HPDE6-E6E7 (cell line): ENCODE measurements around the gene TPBGL.

Experiments used
- DNase-seq: peaks from one replicate; pipeline ENCODE4 v3.0.0; 2011; ENCODE audit warnings: missing footprints; ENCODE audit errors: extremely low spot score

The TPBGL gene, protein sequence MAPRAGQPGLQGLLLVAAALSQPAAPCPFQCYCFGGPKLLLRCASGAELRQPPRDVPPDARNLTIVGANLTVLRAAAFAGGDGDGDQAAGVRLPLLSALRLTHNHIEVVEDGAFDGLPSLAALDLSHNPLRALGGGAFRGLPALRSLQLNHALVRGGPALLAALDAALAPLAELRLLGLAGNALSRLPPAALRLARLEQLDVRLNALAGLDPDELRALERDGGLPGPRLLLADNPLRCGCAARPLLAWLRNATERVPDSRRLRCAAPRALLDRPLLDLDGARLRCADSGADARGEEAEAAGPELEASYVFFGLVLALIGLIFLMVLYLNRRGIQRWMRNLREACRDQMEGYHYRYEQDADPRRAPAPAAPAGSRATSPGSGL

DNA sequence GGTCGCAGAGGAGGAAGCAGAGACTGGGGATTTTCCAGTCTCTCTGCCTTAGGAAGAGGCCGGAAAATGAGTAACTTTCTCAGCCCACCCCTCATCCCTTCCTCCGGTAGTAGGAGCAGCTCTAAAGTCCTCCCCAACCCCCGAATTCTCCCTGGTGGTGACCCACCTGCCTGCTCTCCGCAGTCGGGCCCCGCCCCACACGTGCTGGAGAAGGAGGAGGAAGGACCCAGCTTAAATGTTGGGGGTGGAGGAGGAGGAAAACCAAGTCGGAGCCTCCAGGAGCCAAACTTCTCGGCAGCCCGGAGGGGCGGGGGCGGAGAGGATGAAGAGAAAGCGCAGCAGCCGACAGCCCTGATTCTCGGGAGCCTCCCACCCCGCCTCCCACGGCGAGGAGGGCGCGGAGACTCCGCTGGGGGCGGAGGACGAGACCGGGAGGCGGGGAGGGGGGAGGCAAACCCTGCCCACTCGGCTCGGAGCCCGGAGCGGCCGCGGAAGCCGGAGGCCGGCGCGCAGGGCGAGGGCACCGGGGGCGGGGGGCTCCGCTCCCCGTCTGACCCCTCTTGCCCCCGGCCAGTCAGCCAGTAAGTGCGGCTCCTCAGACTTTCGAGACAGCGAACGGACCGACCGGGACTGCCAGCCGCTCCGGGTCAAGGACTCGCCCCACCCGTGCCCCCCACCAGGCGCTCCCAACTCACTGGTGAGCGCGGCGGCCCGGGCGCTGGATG is at the start of gene TPBGL:
TPBGL (plus strand) TSS at position 464 of the 725 bp plus-strand sequence. CDS start 276 bp downstream, outside the sequence.
- DNase-seq: no peak

GRCh38 chr11:75191330-75191717 is 49.2 kb upstream of the TPBGL start:
- no peak for DNase-seq

- DNase-seq: no peak
Measured at GRCh38 chr11:75193271-75193670, 47.3 kb upstream of the TPBGL start.

DNA sequence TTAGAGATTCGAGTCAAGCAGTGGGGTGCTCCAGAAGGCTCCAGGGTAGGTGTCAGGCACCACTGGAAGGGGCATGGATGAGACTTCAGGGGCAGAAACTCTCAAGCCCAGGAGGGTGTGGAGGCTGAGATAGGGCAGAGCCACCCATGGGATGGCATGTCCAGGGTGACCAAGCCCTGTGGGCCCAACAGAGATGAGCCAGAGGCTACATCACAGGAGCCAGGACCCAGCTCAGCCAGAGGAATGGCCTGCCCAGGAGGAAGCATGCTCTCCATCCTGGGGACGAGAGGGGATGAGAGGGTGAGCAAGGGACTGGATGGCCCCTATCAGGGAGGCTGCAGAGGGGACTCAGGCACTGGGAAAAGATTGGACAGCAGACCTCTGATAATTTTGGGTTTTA is 46.9 kb upstream of the TPBGL start:
- DNase-seq: no peak

DNA sequence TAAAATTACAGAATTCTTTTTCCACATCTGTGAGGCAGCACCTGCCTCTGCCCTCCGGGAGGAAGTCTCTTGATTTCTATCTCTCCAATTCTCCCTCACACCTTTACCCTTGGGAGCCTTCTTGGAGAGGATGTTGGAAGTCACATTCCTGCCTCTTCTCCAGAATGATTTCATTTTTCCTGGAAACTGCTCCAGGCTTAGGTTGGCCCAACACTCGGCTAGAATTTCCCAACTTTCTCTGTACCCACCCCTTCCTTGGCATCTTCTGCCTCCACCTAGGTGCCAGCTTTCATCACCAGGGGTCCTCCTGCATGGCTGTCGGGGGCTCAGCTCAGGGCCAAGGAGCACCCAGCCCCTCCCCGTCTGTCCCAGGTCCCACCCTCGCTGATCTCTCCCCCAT is 46.4 kb upstream of the TPBGL start:
- no peak for DNase-seq

GRCh38 chr11:75195167-75195962 is 45.2 kb upstream of the TPBGL start:
- no peak for DNase-seq

GRCh38 chr11:75196426-75196825 is 44.1 kb upstream of the TPBGL start:
- DNase-seq: no peak

DNA sequence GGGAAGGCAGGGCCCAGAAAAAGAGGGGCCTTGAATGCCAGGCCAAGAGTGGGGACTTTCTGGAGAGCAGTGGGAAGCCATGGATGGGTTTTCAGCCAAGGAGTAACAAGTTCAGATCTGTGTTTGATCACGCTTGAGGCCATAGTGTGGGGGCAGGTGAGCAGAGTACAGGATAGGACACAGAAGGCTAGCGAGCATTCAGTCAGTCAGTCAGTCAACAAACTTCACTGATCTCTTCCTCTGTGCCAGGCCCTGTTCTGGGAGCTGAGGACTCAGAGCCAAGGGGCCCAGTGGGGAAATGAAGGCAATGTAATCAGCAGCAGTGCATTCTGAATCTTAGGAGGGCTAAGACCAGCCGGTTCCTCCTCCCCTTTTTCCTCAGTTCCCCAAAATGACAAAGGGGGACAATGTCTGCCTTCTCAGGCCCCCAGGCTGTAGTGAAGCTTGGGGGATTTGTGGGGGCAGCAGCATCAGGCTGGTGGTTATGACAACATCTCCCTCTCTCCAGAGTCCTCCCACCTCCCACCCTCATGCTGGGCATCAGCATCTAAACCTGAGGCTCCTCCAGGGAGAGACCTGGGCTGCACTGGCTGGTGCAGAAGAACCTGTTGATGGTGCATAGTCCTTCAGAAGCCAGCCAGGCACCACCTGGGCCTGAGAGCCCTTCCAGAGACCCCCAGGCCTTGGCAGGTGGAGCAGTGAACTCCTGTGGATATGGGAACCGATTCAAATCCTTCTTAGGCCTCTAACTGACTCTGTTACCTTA is 42.9 kb upstream of the TPBGL start:
- DNase-seq: no peak

DNA sequence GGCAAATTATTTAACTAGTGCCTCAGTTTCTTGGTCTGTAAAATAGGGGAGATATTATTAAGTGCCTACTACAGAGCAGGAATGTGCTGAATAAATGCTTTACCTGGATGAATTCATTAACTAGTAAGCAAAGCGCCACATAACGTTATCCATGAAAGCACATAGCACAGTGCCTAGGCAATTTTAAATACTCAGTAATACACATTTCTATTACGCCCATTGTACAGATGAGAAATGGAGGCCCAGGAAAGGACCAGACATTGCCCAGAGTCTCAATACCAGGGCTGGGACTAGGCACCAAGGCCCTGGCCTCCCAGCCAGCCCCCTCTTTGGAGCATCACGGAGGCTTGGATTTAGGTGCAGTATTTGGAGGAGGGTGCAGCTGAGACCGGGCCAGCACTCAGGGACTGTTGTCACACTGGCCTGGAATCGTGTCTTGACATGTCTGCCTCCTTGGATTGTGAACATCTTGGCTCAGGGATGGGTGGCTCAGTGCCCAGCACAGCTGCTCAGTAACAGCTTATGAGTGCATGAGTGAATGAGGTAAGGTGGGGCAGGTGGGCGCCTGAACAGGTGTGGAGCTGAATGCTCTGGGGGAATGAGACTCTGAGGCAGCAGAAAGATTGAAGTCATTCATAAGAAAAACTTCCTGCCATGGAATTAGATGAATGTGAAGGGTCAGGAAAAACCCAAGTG is 42.1 kb upstream of the TPBGL start:
- DNase-seq: no peak

GRCh38 chr11:75199412-75199955 is 41.1 kb upstream of the TPBGL start:
- no peak for DNase-seq

DNA sequence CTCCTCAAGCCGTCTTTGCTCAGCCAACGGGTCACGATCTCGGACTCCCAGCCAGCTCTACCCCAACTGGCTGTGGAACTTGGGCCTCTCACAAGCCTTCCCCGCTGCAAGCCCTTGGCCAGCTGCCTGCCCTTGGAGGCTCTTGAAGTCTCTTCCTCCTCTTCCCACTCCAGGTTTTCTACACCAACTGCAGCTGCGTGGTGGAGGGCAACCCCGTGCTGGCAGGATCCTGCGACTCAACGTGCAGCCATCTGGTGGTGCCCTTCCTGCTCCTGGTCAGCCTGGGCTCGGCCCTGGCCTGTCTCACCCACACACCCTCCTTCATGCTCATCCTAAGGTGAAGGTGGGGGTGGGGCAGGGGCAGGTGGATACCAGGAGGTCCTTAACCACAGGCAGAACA is 40.5 kb upstream of the TPBGL start:
- no peak for DNase-seq

DNA sequence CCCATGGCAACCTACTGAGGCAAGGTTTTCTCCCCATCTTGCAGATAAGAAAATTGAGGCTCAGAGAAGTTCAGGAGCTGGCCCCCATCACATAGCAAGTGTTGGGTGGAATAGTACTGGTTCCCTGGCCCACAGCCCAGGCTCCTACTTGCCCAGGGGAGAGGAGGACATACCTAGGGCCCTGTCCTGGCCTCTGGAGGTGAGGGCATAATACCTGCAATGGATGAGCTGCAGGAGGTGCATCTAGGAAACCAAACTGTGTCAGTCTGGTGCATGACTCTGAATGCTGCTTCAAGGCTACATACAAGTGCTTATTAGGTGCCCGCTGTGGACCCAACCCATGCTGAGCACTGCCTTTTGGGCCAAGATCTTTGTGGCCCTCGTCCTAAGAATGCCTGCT is 40.0 kb upstream of the TPBGL start:
- DNase-seq: no peak

DNA sequence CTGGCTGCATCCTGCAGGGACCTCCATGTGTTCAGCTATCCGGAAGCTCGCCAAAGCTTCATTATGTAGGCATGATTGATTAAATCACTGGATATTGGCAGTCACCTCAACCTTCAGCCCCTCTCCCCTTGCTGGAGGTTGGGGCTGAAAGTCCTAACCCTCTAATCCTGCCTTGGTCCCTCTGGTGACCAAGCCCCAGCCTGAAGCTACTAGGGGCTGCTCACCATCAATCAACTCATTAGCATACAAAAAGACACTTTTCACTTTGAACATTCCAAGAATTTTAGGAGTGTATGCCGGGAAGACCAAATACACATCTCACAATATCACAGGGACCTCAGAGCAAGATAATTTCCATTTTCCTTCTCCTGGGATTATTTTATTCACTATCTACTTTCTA is 38.8 kb upstream of the TPBGL start:
- DNase-seq: no peak

DNA sequence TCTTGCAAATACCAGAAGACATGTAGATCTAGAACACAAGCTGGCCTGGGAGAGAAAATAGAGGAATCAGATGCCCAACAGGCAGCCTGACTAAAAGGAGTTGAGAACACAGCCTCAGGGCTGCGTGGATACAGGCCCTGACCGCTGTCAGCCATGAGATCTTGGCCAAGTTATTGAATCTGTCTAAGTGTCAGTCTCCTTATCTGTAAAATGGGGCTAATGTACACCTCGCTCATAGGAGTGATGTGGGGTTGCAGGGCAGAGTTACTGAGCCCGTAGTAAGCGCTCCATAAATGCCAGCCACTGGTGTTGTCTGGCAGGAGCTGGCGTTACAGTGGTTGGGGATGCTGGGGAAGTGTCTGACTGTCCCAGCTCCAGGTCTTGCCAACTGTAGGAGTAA is 38.4 kb upstream of the TPBGL start:
- no peak for DNase-seq

- no peak for DNase-seq
Measured at GRCh38 chr11:75203138-75203537, 37.4 kb upstream of the TPBGL start.

DNA sequence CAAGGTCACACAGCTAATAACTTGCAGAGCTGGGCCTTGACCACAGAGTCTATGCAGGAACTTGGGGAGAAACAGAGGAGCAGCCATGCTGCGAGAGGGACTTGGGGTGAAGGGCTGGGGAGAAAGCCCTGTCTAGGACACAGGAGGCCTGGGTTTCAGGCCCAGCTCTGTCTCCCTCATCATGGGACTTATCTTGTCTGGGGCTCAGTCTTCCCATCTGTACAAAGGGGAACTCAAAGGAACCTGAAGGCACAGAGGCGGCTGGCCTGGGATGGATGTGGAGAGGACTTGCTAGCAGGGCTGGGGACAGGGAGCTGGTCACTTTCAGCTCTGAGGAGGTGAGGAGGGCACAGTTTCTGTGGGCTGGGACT is 36.9 kb upstream of the TPBGL start:
- DNase-seq: no peak

DNA sequence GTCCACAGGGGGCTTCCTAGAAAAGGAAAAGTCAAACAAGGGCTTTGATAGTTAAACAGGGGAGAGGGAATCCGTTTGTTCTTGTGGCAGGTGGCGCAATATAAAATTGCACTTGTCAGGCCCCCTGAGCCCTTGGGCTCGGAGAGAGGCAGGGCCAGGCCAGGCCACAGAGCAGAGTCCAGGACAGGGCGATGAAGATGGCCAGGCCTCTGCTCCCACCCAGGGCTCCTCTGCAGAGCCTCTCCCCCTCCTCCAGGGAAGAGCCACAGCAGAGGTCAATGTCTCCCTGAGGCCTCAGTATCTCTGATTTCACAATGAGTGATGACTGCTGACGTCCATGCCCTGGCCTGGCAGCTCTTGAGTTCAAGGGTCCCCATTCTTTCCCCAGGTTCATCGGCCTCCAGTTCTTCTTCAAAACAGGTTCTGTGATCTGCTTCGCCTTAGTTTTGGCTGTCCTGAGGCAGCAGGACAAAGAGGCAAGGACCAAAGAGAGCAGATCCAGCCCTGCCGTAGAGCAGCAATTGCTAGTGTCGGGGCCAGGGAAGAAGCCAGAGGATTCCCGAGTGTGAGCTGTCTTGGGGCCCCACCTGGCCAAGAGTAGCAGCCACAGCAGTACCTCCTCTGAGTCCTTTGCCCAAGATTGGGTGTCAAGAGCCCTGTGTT is 36.4 kb upstream of the TPBGL start:
- DNase-seq: no peak

- peak; percentile 75 for DNase-seq
Measured at GRCh38 chr11:75204685-75205563, 35.6 kb upstream of the TPBGL start.

DNA sequence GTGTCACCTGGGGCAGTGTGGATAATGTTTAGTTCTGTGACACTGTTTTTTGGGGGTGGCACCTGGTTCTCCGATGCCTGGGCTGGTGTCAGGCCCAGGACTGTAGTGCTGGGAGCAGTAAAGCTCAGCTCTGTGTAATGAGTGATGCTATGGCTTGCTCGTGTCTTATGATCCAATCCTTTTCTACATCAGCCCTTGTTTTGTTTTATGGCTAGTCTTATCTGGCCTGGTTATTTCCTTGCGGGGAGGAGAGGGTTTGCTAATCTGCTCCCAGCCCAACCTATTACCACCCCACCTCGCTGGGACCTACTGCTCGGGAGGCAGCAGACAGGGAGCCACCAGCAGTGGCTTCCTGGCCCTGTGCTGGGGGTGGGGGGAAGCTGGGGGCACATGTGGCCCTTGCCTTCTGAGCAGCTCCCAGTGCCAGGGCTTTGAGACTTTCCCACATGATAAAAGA is 35.0 kb upstream of the TPBGL start:
- no peak for DNase-seq
